Measurements from ENCODE around the gene EME1.
"Not testable (repeated sequence)": the region's sequence is repeated elsewhere in the genome, so short reads cannot be mapped to it uniquely, and the experiment has no call there.

Gene EME1

DNA sequence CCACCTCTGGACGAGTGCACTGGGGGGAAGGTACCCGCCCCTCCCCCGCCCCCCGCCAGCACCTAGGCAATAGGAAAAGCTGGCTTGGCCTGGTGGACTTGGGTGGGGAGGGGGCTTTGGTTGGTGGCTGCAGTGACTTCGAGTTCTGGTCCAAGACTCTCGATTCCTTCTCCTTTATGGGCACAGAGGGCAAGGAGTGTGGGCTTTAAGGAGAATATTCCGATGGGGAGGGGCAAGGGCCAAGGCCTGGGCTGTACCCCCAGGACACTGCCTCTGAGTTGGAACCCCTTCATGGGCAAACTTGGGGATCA, 53.4 kb downstream of the EME1 start:
- no peak for DNase-seq (ENCODE audit: low read depth)

DNA sequence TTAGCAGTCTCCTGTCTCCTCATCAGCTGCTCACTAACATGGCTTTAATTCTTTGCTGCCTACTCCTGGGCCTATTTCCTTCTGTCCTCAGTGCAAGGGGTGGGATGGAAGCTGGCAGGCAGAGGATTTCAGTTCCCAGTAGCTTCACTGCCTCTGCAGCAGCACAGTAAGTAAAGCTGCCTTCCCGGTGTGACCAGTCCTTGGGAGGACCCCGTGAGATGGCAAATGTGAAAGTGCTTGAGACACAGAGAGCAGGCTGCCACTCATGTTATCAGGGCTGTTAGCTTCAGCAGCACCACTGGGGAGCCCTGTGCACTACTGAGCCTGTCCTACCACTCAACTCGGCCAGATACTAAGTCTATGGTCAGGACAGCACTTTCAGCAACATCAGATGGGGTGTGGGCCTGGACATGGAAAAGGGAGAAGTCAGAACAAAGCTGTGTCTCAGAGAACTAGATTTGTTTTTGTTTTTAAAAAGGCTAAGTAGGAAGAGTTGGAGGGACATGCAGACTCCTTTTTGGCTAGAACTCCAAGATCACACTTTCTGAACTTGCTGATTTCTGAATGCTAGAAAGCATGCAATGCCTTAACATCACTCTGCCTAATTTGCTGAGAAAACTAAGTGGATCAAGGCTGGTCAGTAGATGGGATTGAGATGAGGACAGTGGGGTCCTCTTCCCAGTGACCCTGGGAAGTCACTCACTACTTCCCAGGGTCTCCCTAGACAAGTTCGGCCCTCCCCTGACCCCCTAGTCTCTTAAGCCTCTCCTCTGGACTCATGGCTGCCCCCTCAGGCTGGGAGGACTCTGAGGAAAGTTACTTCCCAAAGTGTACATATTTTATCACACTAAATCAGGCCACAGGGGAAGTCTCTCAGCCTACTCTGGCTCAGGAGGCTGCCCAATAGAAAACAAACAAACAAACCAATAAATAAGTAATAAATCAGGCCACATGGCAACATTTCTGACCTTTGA, 54.1 kb downstream of the EME1 start:
- no peak for DNase-seq (ENCODE audit: low read depth)

DNA sequence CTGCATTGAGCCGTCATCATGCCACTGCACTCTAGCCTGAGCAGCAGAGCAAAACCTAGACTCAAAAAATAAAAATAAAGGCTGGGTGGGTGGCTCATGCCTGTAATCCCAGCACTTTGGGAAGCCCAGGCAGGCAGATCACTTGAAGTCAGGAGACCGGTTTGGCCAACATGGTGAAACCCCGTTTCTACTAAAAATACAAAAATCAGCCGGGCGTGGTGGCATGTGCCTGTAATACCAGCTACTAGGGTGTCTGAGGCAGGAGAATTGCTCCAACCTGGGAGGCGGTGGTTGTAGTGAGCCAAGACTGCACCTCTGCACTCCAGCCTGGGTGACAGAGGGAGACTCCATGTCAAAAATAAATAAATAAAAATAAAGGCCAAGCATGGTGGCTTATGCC, 55.1 kb downstream of the EME1 start:
- DNase-seq (ENCODE audit: low read depth) = not testable (repeated sequence)

DNA sequence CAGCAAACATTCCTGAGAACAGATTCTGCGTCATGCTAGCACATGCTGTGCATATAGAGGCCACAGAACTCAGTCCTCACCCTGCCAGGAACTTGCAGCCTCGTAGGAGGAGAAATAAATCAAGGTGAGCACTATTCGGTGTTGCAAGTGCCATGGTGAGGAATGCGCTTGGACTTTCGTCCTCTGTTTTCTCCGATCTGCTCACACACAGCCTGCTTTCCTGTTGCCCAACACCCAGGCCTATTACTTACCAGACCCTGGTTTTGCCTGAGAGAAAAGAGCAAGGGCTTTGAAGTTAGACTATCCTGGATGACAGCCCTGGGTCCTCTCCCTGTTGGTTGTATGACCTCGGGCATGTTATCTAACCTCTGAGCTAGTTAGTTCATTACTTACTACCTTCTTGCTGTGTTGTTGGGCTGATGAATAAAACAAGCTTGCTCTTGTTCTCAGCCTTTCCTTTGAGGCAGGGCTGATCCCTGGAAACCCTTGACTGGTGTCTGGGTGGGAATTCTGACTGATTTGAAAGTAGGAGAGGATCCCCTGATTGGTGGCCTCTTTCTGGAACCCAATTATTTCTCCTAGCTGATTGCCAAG, 55.9 kb downstream of the EME1 start:
- no peak for DNase-seq (ENCODE audit: low read depth)

DNA sequence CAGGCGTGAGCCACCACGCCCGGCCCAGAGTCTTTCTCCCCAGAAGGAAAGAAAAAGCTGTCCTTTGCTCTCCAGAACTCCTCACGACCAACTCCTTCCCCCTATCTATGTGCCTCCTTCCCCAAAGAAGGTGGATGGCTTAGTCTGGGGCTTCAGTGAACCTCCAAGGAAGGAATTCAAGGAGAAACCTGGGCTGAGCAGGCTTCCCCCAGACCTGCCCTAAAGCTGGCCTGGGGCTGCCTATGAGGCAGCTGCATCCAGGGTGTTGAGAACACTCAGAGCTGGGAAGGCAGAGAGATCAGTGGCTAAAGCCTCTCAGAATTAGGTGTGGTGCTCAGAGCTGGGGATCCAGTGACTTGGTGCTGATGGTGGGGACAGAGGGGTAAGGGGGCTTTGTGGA, 56.8 kb downstream of the EME1 start:
- DNase-seq (ENCODE audit: low read depth) = no peak
